ENCODE measurements around the gene CD300LD. TPM values are rescaled to one million over a fixed set of nuclear protein-coding genes. Genes with fewer than 3 reads are reported as not detected.
A peak's percentile ranks its signal among the peaks of the same experiment; 100 is the strongest.

CD300LD gene
- total RNA-seq, 4 donors from 2014 or later = not detected

- no peak overlapping the region for H3K4me3 ChIP-seq
- no peak for TF ChIP-seq EP300 (IDR thresholded peaks at IDR 0.05)
- no peak for TF ChIP-seq POLR2A (IDR thresholded peaks at IDR 0.05)
- no peak for TF ChIP-seq POLR2AphosphoS5 (IDR thresholded peaks at IDR 0.05)
- TF ChIP-seq CTCF (IDR thresholded peaks at IDR 0.05) = peak in 1 of 2 donors; percentile 37
- peaks cover 38% of the 10 kb centered on the region for H3K4me1 ChIP-seq
- peaks cover 15% of the 10 kb centered on the region for H3K27me3 ChIP-seq
- H3K36me3 ChIP-seq = no peaks in the 10 kb centered on the region
- H3K27ac ChIP-seq = no peak overlapping the region
- 48% methylated on average over 11 of the region's 12 CpGs for WGBS
- DNase-seq (ENCODE audit: low spot score in 2 of 2) = no peak
- no peaks in the 10 kb centered on the region for H3K9me3 ChIP-seq
Observed at GRCh38 chr17:74601944-74602572, 10.0 kb upstream of the CD300LD start.

- DNase-seq (ENCODE audit: low spot score in 2 of 2) = no peak
- WGBS = 23% methylated on average over 9 of the region's 10 CpGs
- H3K27ac ChIP-seq = no peak overlapping the region
- peaks cover 18% of the 10 kb centered on the region for H3K4me1 ChIP-seq
- no peaks in the 10 kb centered on the region for H3K9me3 ChIP-seq
- H3K4me3 ChIP-seq = no peak overlapping the region
- TF ChIP-seq EP300 (IDR thresholded peaks at IDR 0.05) (no peak), POLR2AphosphoS5 (IDR thresholded peaks at IDR 0.05) (no peak), POLR2A (IDR thresholded peaks at IDR 0.05) (no peak), CTCF (IDR thresholded peaks at IDR 0.05) (no peak)
- no peaks in the 10 kb centered on the region for H3K36me3 ChIP-seq
- peaks cover 18% of the 10 kb centered on the region for H3K27me3 ChIP-seq
Observed at GRCh38 chr17:74599448-74599939, 7.4 kb upstream of the CD300LD start.

- H3K27ac ChIP-seq = no peak overlapping the region
- H3K4me3 ChIP-seq = no peak overlapping the region
- no peak for DNase-seq (ENCODE audit: low spot score in 2 of 2)
- H3K36me3 ChIP-seq = no peaks in the 10 kb centered on the region
- TF ChIP-seq POLR2AphosphoS5 (IDR thresholded peaks at IDR 0.05) = no peak
- no peak for TF ChIP-seq CTCF (IDR thresholded peaks at IDR 0.05)
- WGBS = 9% methylated on average over 3 of the region's 3 CpGs
- H3K9me3 ChIP-seq = no peaks in the 10 kb centered on the region
- H3K4me1 ChIP-seq = peaks cover 14% of the 10 kb centered on the region
- peaks cover 21% of the 10 kb centered on the region for H3K27me3 ChIP-seq
Observed at GRCh38 chr17:74599023-74599399, 6.9 kb upstream of the CD300LD start.

GRCh38 chr17:74598346-74599022 is 6.4 kb upstream of the CD300LD start:
- 64% methylated on average over 4 of the region's 4 CpGs for WGBS
- Histone ChIP-seq H3K27me3 (peaks cover 26% of the 10 kb centered on the region), H3K4me1 (peaks cover 9% of the 10 kb centered on the region), H3K4me3 (no peak overlapping the region), H3K36me3 (no peaks in the 10 kb centered on the region), H3K27ac (no peak overlapping the region), H3K9me3 (no peaks in the 10 kb centered on the region)
- DNase-seq (ENCODE audit: low spot score in 2 of 2) = no peak
- TF ChIP-seq CTCF (IDR thresholded peaks at IDR 0.05) (no peak), POLR2AphosphoS5 (IDR thresholded peaks at IDR 0.05) (no peak), POLR2A (IDR thresholded peaks at IDR 0.05) (no peak), EP300 (IDR thresholded peaks at IDR 0.05) (no peak)

GRCh38 chr17:74597069-74597790 is 5.1 kb upstream of the CD300LD start:
- TF ChIP-seq EP300 (IDR thresholded peaks at IDR 0.05) (no peak), CTCF (IDR thresholded peaks at IDR 0.05) (no peak), POLR2AphosphoS5 (IDR thresholded peaks at IDR 0.05) (no peak), POLR2A (IDR thresholded peaks at IDR 0.05) (no peak)
- Histone ChIP-seq H3K9me3 (no peaks in the 10 kb centered on the region), H3K4me3 (no peak overlapping the region), H3K36me3 (no peaks in the 10 kb centered on the region), H3K27ac (no peak overlapping the region), H3K4me1 (peaks cover 8% of the 10 kb centered on the region), H3K27me3 (peaks cover 35% of the 10 kb centered on the region)
- 73% methylated on average over 8 of the region's 8 CpGs for WGBS
- no peak for DNase-seq (ENCODE audit: low spot score in 2 of 2)
